ENCODE results near the gene ENDOD1.

DNA sequence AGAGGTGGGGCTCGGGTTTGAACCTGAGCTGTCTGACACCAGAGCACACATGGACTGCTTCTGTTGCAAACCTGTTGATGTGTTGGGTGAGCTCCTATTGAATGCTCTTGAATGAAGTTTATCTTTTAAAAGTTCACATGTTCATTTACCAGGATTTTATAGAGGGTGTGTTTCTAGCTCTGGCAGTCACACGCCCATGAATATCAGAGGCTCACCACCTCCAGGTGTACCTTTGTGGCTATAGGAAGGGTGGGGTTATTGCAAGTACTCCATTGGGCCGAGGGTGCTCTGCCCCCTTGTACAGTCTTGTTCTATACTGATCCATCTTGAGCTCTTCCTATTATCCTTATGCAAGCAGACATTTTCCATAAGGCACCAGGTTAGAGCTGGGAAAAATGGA lies 9.2 kb downstream of the ENDOD1 start:
- TF ChIP-seq, protein P1, sequence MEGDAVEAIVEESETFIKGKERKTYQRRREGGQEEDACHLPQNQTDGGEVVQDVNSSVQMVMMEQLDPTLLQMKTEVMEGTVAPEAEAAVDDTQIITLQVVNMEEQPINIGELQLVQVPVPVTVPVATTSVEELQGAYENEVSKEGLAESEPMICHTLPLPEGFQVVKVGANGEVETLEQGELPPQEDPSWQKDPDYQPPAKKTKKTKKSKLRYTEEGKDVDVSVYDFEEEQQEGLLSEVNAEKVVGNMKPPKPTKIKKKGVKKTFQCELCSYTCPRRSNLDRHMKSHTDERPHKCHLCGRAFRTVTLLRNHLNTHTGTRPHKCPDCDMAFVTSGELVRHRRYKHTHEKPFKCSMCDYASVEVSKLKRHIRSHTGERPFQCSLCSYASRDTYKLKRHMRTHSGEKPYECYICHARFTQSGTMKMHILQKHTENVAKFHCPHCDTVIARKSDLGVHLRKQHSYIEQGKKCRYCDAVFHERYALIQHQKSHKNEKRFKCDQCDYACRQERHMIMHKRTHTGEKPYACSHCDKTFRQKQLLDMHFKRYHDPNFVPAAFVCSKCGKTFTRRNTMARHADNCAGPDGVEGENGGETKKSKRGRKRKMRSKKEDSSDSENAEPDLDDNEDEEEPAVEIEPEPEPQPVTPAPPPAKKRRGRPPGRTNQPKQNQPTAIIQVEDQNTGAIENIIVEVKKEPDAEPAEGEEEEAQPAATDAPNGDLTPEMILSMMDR (IDR thresholded peaks at IDR 0.05) = no peak
- no peak for TF ChIP-seq EZH2 (IDR thresholded peaks at IDR 0.05; ENCODE audit: borderline replicate concordance, insufficient read depth, low read depth, low read length, poor library complexity, severe bottlenecking)

Data from B cell (primary cell).